HCT116 (cell line): ENCODE data around the gene RAB38.

Source experiments
- CTCF ChIP-seq, 3 experiments: fragments of 200-600 bp in 1 of 3; sonication (generic) in 1 of 3; IDR thresholded peaks in 2 of 3; conservative IDR thresholded peaks in 1 of 3; 2 replicates each; pipeline ENCODE4 v1.5.1; 2012 to 2017; ENCODE audit warnings: low read depth in 2 of 3, low read length in 2 of 3, antibody characterized with exemption in 1 of 3, borderline replicate concordance in 1 of 3, control low read depth in 1 of 3, mild to moderate bottlenecking in 1 of 3, mixed read lengths in 1 of 3, mixed run types in 1 of 3, moderate library complexity in 1 of 3; ENCODE audit not compliant: insufficient read depth in 1 of 3
- EGR1 ChIP-seq: IDR thresholded peaks from 2 replicates; pipeline ENCODE4 v1.6.1; 2012; ENCODE audit warnings: low read depth
- ELF1 ChIP-seq: IDR thresholded peaks from 2 replicates; pipeline ENCODE4 v1.6.1; 2012; ENCODE audit warnings: low read depth, borderline replicate concordance
- EZH2 ChIP-seq: fragments of 200-600 bp; sonication (generic); IDR thresholded peaks from 2 replicates; pipeline ENCODE4 v1.6.1; 2017; ENCODE audit warnings: antibody characterized with exemption, mixed run types
- EZH2phosphoT487 ChIP-seq: fragments of 200-600 bp; IDR thresholded peaks from 2 replicates; pipeline ENCODE4 v1.6.1; 2018; ENCODE audit warnings: antibody characterized with exemption, borderline replicate concordance
- POLR2A ChIP-seq: IDR thresholded peaks from 2 replicates; pipeline ENCODE4 v1.7.0; 2011; ENCODE audit warnings: borderline replicate concordance; ENCODE audit not compliant: insufficient read depth, insufficient read length; ENCODE audit errors: extremely low read depth
- POLR2AphosphoS5 ChIP-seq: IDR thresholded peaks from 2 replicates; pipeline ENCODE4 v1.6.1; 2011; ENCODE audit warnings: mild to moderate bottlenecking, low read depth, low read length, moderate library complexity
- SIN3A ChIP-seq: IDR thresholded peaks from 2 replicates; pipeline ENCODE4 v1.6.1; 2012; ENCODE audit warnings: low read depth
- SP1 ChIP-seq: IDR thresholded peaks from 2 replicates; pipeline ENCODE4 v1.6.1; 2012; ENCODE audit warnings: low read depth
- SRF ChIP-seq: IDR thresholded peaks from 2 replicates; pipeline ENCODE4 v1.6.1; 2012; ENCODE audit warnings: low read depth
- ZFX ChIP-seq: fragments of 450-650 bp; IDR thresholded peaks from 2 replicates; pipeline ENCODE4 v1.6.1; 2017
- ZNF274 ChIP-seq: fragments of 200-500 bp; sonication (Bioruptor generic); IDR thresholded peaks from 2 replicates; pipeline ENCODE4 v1.6.1; 2014; ENCODE audit warnings: mild to moderate bottlenecking, low read depth, low read length, inconsistent platforms

- TF ChIP-seq POLR2A, result no peak
- TF ChIP-seq CTCF (IDR thresholded peaks at IDR 0.05 in 2 of 3, conservative IDR thresholded peaks at IDR 0.05 in 1 of 3; ENCODE audit: borderline replicate concordance in 1 of 3, insufficient read depth in 1 of 3, low read depth in 2 of 3, low read length in 2 of 3), result no peak
- TF ChIP-seq POLR2AphosphoS5, result no peak
- TF ChIP-seq ZNF274, result no peak
- TF ChIP-seq ELF1, result no peak
- TF ChIP-seq SP1, result no peak
- no peak for TF ChIP-seq EGR1
- TF ChIP-seq EZH2phosphoT487, result no peak
- TF ChIP-seq SIN3A, result no peak
- no peak for TF ChIP-seq SRF
- no peak for TF ChIP-seq EZH2
- no peak for TF ChIP-seq ZFX
These were observed 21.1 kb upstream of the RAB38 start for GRCh38 chr11:88196393-88196792.
